HepG2 (cell line): Measurements from ENCODE around the gene TXNDC12. TPM values are rescaled to one million over a fixed set of nuclear protein-coding genes. Genes with fewer than 3 reads are reported as not detected.

Experiments
- MED1 ChIP-seq: sonication (generic); formaldehyde crosslinking; IDR thresholded peaks from 2 replicates; pipeline ENCODE4 v1.4.0; 2020; ENCODE audit warnings: missing genetic modification reagents
- MEF2D ChIP-seq: sonication (generic); formaldehyde crosslinking; IDR thresholded peaks from 2 replicates; pipeline ENCODE4 v1.5.1; 2020; ENCODE audit warnings: mild to moderate bottlenecking, missing genetic modification reagents
- RXRB ChIP-seq: IDR thresholded peaks from 2 replicates; pipeline ENCODE4 v1.6.1; 2016; ENCODE audit warnings: borderline replicate concordance, missing genetic modification reagents, missing compliant biosample characterization
- SALL1 ChIP-seq: sonication (generic); formaldehyde crosslinking; IDR thresholded peaks from 2 replicates; pipeline ENCODE4 v1.8.0; 2022; ENCODE audit warnings: mild to moderate bottlenecking, missing genetic modification reagents
- ZSCAN31 ChIP-seq: sonication (generic); formaldehyde crosslinking; IDR thresholded peaks from 2 replicates; pipeline ENCODE4 v1.5.0; 2020; ENCODE audit warnings: low read depth, mild to moderate bottlenecking, missing genetic modification reagents
- polyA plus RNA-seq, 8 experiments: library from polyadenylated mRNA; depleted of rRNA in 3 of 8; stranded (reverse) in 7 of 8; unstranded in 1 of 8; fragments of >200 nt; fragmentation: Illumina TruSeq in 4 of 8; extraction: Trizol in 4 of 8; gene quantifications; 2 replicates each; pipeline versions ENCODE4 v1.2.1 to v1.2.3, GENCODE V29; 2011 to 2016; ENCODE audit warnings: low read depth in 4 of 8, missing spikeins in 1 of 8, mixed read lengths in 1 of 8; ENCODE audit not compliant: insufficient read depth in 1 of 8
- total RNA-seq, 5 experiments: library from RNA; depleted of rRNA; stranded (reverse); fragments of >200 nt; fragmentation: Illumina TruSeq; extraction: Trizol; gene quantifications; 2 replicates each; pipeline ENCODE4 v1.2.3, GENCODE V29; 2016; ENCODE audit warnings: low read depth in 1 of 5
- TF ChIP-seq, protein P1 (sequence below): sonication (generic); formaldehyde crosslinking; IDR thresholded peaks from 2 replicates; pipeline ENCODE4 v1.8.0; 2022; ENCODE audit warnings: missing genetic modification reagents, mild to moderate bottlenecking, borderline replicate concordance
- TF ChIP-seq, protein P2 (sequence below): IDR thresholded peaks from 2 replicates; pipeline ENCODE4 v1.6.1; 2012; ENCODE audit warnings: low read depth, low read length, improper control_type of control experiment
- TF ChIP-seq, protein P3 (sequence below), 2 experiments: sonication (generic) in 1 of 2; formaldehyde crosslinking in 1 of 2; IDR thresholded peaks; 2 replicates each; pipeline versions ENCODE4 v1.4.0 to v1.6.1; 2016 to 2020; ENCODE audit warnings: borderline replicate concordance in 1 of 2, low read depth in 1 of 2, mild to moderate bottlenecking in 1 of 2, missing genetic modification reagents in 1 of 2
- TF ChIP-seq, protein P4 (sequence below): sonication (generic); formaldehyde crosslinking; IDR thresholded peaks from 2 replicates; pipeline ENCODE4 v1.4.0; 2020; ENCODE audit warnings: missing genetic modification reagents, borderline replicate concordance

Gene TXNDC12
- total and polyA plus RNA-seq, 2 of the 13 experiments (the other 11 are each of a cell fraction or from before 2014, with no cell fraction given) = 65.6 to 67.2 TPM

DNA sequence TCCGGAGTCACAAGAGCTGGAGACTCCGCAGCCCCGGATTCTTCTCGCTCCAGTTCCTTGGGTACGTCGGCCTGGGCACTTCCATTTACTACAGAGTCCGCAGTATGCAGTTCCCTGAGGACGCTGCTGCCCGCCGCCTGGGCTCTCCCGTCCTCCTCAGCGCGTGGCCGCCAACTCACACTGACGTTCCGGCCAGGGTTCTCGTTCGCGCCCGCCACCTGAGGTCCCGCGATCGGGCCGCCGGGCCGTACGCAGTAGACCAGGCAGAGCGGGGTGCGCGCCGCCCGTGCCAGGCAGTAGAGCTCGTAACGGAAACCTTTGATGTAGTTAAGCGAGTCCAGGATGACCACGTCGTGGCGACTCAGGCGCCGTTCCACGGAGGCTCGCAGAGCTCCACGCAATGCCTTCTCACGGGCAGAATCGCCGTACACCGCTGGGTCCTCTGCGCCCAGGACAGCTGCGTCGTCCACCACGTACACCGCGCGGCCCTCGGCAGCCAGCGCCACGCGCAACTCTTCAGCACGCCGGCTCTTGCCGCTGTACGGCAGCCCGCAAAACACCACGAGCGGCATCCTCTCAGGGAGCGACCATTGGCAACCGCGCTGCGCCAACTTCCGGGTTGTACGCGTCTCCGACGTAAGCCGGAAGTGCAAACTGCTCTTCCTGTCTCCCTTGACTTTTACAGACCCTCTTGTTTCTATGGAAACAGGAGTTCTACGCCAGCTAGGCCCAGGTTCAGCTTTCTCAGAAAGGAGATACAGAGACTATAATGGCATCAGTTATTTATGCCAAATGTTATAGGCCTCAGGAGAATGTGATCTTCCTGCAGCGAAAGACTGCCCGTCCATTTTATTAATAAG, 21.6 kb downstream of the TXNDC12 start, which contains the start of gene KTI12 (continued):
- TF ChIP-seq, protein P1, sequence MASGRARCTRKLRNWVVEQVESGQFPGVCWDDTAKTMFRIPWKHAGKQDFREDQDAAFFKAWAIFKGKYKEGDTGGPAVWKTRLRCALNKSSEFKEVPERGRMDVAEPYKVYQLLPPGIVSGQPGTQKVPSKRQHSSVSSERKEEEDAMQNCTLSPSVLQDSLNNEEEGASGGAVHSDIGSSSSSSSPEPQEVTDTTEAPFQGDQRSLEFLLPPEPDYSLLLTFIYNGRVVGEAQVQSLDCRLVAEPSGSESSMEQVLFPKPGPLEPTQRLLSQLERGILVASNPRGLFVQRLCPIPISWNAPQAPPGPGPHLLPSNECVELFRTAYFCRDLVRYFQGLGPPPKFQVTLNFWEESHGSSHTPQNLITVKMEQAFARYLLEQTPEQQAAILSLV (CRISPR knock-in tag) = peak; percentile 78; the same call in 1 of the 2 replicates
- TF ChIP-seq SALL1 (CRISPR knock-in tag) (peak; percentile 76), MED1 (peak; percentile 43), RXRB (CRISPR knock-in tag) (0 out of 2 replicates have a peak, but pooled peaks have one; percentile 5), MEF2D (CRISPR knock-in tag) (peak; percentile 72; the same call in 1 of the 2 replicates), ZSCAN31 (peak; percentile 83; the same call in 1 of the 2 replicates)
- TF ChIP-seq, protein P2, sequence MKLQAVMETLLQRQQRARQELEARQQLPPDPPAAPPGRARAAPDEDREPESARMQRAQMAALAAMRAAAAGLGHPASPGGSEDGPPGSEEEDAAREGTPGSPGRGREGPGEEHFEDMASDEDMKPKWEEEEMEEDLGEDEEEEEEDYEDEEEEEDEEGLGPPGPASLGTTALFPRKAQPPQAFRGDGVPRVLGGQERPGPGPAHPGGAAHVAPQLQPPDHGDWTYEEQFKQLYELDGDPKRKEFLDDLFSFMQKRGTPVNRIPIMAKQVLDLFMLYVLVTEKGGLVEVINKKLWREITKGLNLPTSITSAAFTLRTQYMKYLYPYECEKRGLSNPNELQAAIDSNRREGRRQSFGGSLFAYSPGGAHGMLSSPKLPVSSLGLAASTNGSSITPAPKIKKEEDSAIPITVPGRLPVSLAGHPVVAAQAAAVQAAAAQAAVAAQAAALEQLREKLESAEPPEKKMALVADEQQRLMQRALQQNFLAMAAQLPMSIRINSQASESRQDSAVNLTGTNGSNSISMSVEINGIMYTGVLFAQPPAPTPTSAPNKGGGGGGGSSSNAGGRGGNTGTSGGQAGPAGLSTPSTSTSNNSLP = no peak
- TF ChIP-seq, protein P3, sequence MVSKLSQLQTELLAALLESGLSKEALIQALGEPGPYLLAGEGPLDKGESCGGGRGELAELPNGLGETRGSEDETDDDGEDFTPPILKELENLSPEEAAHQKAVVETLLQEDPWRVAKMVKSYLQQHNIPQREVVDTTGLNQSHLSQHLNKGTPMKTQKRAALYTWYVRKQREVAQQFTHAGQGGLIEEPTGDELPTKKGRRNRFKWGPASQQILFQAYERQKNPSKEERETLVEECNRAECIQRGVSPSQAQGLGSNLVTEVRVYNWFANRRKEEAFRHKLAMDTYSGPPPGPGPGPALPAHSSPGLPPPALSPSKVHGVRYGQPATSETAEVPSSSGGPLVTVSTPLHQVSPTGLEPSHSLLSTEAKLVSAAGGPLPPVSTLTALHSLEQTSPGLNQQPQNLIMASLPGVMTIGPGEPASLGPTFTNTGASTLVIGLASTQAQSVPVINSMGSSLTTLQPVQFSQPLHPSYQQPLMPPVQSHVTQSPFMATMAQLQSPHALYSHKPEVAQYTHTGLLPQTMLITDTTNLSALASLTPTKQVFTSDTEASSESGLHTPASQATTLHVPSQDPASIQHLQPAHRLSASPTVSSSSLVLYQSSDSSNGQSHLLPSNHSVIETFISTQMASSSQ (IDR thresholded peaks at IDR 0.05; ENCODE audit: low read depth) = no peak
- TF ChIP-seq, protein P3 (CRISPR knock-in tag; IDR thresholded peaks at IDR 0.05; ENCODE audit: borderline replicate concordance) = peak; percentile 71; the same call in 1 of the 2 replicates
- TF ChIP-seq, protein P4, sequence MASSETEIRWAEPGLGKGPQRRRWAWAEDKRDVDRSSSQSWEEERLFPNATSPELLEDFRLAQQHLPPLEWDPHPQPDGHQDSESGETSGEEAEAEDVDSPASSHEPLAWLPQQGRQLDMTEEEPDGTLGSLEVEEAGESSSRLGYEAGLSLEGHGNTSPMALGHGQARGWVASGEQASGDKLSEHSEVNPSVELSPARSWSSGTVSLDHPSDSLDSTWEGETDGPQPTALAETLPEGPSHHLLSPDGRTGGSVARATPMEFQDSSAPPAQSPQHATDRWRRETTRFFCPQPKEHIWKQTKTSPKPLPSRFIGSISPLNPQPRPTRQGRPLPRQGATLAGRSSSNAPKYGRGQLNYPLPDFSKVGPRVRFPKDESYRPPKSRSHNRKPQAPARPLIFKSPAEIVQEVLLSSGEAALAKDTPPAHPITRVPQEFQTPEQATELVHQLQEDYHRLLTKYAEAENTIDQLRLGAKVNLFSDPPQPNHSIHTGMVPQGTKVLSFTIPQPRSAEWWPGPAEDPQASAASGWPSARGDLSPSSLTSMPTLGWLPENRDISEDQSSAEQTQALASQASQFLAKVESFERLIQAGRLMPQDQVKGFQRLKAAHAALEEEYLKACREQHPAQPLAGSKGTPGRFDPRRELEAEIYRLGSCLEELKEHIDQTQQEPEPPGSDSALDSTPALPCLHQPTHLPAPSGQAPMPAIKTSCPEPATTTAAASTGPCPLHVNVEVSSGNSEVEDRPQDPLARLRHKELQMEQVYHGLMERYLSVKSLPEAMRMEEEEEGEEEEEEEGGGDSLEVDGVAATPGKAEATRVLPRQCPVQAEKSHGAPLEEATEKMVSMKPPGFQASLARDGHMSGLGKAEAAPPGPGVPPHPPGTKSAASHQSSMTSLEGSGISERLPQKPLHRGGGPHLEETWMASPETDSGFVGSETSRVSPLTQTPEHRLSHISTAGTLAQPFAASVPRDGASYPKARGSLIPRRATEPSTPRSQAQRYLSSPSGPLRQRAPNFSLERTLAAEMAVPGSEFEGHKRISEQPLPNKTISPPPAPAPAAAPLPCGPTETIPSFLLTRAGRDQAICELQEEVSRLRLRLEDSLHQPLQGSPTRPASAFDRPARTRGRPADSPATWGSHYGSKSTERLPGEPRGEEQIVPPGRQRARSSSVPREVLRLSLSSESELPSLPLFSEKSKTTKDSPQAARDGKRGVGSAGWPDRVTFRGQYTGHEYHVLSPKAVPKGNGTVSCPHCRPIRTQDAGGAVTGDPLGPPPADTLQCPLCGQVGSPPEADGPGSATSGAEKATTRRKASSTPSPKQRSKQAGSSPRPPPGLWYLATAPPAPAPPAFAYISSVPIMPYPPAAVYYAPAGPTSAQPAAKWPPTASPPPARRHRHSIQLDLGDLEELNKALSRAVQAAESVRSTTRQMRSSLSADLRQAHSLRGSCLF = 0 out of 2 replicates have a peak, but pooled peaks have one; percentile 77
